NCI-H446 (cell line): ENCODE measurements around the gene ARAP2.

Experiments used
- DNase-seq, 2 experiments: peaks; one replicate each; lab custom pipeline; 2025; lab: John Stamatoyannopoulos, UW

Gene ARAP2

GRCh38 chr4:36128689-36129088 is 115.6 kb downstream of the ARAP2 start:
- DNase-seq = no peak

GRCh38 chr4:36123906-36124305 is 120.4 kb downstream of the ARAP2 start:
- DNase-seq = no peak

GRCh38 chr4:36115312-36115711 is 129.0 kb downstream of the ARAP2 start:
- DNase-seq = no peak

GRCh38 chr4:36111172-36111571 is 133.1 kb downstream of the ARAP2 start:
- DNase-seq = peak; percentile 23 to 75

- DNase-seq = no peak
These were observed 144.8 kb downstream of the ARAP2 start for GRCh38 chr4:36099509-36099908.

DNA sequence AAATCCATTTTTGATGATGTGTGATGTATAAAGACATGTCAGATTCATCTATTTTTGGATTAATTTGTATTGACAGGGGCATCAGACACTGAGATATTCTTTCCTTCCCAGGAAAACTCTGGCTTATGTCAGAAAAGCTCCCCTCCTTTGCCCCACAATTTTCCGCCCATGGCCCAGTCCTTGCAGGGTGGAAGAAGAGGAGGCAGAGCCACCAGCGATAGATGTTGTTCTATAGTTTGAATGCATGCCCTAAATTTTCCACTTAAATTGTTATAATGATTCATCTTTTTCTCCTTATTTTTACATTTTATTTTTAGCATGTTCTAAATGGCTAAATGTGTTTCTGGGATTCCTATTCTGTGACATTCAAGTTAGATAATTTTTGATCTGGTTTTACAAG is 149.3 kb downstream of the ARAP2 start:
- DNase-seq = no peak

GRCh38 chr4:36091997-36092396 is 152.3 kb downstream of the ARAP2 start:
- DNase-seq = no peak

GRCh38 chr4:36088542-36088941 is 155.8 kb downstream of the ARAP2 start:
- peak; percentile 32 to 71 for DNase-seq

- DNase-seq = no peak
These were observed 158.0 kb downstream of the ARAP2 start for GRCh38 chr4:36086261-36086786.

GRCh38 chr4:36082817-36083216 is 161.5 kb downstream of the ARAP2 start:
- DNase-seq = no peak

DNA sequence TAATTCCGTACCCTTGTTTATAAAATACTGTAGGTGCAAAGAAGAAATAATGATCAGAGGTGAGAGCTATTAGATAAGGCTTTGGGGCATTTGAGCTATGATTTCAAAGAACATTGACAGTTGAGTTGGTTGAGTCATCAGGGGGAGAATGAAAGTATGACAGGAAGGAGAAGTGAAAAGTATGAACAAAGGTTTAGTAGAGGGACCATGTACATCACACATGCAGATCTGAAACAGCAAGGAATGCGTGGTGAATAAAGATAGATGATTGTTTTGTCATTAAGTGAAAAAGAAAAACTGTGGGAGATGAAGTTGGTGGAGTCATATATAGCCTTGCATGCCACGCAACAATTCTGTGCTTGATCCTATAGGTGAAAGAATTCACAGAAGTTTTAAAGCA is 163.1 kb downstream of the ARAP2 start:
- no peak for DNase-seq

DNA sequence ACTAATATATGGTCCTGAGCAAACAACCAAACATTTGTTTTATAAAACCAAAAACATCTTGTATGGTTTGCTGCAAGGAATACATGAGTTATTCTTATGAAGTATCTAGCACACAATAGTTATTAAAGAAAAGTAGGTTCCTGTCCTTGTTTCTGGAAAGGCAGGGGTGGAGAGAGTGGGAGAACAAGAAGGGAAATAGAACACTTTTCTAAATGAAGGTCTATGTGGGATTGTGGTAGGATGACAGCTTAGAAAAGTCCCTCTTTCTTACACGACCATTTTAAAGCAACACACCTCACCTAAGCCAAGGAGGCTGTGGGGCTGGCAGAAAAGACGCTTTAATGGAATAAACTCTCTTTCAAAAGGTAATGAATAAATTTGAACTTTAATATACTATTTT is 164.6 kb downstream of the ARAP2 start:
- no peak for DNase-seq

DNA sequence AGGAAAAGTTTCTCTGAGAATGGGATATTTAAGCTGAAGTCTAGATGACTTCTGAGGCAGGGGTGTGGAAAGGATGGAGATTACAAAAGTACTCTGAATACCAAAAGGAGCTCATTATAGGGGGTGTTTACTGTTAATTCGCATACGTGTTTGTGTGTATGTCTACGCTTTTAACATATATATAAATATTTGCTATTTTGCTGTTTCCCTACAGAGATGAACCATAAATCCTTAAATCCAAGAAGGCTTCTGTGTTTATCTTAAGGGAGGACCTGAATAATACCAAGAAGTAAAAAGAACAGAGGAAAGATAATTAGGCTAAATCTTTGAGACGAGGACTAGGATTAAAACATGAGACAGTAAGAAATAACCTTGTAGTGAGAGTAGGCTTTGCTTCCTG is 166.0 kb downstream of the ARAP2 start:
- no peak for DNase-seq

DNA sequence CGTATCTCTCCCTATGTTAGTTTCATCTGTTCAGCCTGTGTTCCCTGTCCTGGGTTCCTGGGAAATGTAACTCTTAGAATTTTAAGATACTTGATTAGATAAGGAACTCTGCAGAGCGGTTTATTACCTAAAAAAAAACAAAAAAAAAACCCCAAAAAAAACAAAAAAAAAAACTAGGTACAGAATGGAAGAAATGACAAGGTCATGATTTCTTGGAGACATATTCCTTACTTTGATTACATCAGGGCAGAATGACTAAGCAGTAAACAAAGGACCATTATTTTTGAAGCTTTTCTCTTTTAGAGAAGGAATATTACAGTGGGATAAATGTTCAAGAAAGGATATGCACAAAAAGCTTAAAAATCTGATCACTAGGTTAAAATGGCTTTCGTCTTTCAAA is 171.8 kb downstream of the ARAP2 start:
- no peak for DNase-seq

GRCh38 chr4:36067116-36067515 is 177.2 kb downstream of the ARAP2 start:
- no peak for DNase-seq

DNA sequence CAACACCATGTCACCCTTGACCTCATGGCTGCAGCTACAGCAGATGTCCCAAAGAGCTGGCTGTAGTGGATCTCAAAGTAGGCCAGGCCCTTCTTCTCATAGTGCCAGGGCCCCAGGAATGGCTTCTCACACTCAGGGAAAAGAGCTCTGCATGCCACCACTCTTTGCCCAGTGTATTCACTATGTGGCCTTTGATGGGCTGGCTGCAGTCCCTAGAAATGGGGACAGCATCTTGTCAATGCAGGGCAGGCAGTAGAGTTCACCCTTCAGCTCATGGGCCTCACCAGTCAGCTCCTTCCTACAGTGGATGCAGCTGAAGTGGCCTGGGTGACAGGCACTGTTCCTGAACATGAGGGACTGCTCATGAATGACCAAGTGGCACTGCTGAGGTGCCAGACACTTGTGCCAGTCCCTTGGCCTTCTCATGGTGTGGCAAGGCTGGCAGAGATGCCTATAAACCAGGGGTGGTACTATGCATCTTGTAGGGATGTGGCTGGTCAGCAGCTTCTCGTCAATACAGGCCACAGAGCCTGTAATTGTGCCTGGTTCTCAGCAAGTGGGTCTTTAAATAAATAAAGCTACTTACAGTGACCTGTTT is 178.9 kb downstream of the ARAP2 start:
- DNase-seq = no peak

GRCh38 chr4:36064117-36064516 is 180.2 kb downstream of the ARAP2 start:
- no peak for DNase-seq

- no peak for DNase-seq
These were observed 188.2 kb downstream of the ARAP2 start for GRCh38 chr4:36056136-36056535.

GRCh38 chr4:36054694-36055422 is 189.5 kb downstream of the ARAP2 start:
- DNase-seq = peak; percentile 11 to 38

DNA sequence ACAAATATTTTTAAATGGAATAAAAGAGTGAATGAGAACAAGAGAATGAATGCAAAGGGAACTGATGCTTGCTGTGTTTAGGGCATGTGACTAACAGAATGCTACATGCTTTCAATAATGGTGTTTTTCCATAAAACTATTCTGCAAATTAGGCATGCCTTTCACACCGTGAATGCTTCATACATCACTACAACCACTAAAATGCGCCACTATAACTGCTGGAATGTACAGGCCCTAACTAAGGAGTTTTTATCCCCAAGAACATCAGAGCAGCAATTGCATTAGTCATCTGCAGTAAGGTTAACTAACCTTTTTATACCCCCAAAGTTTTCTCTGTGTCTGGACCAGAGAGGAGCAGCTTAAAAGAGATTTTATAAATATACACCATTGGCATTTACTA is 190.4 kb downstream of the ARAP2 start:
- no peak for DNase-seq

DNA sequence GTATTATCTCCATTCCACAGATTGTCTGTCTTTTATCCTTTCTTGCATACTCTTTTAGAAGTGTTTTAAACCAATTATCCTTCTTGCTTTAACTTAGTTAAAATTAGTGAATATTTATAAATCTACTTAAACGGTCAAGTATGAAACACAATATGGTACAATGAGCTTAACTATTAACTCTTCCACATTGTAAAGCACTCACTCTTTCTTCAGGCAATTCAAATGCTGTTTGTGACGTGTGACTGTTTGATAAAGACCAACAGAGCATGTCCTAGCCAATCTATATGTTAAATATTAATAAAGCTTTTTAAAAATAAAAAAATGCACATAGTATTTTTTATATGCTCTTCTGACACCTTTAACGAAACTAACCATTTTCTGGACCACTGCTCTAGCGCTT is 192.7 kb downstream of the ARAP2 start:
- no peak for DNase-seq

GRCh38 chr4:36046026-36046425 is 198.3 kb downstream of the ARAP2 start:
- no peak for DNase-seq

GRCh38 chr4:36043901-36044300 is 200.4 kb downstream of the ARAP2 start:
- no peak for DNase-seq

DNA sequence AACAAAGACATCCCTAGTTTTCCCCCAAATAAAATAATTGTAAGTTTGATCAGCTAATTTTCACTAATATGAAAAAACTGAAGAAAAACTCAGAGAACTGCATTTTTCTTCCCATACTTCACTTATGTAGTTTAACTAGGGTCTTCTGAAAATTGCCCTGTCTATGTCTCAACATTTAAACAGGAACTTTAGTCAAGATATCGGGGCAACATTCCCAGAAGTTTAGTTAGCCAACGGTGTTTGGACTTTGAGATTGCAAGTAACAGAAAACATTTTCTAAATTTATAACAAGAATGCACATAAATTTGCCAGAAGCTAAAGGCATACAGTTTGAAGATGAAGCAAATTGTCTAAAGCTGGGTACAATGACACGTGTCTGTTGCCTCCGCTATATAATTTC is 201.1 kb downstream of the ARAP2 start:
- DNase-seq = no peak
